M059J (cell line): ENCODE measurements around the gene KLC1. TPM values are rescaled to one million over a fixed set of nuclear protein-coding genes. Genes with fewer than 3 reads are reported as not detected.

ENCODE experiments used
- total RNA-seq: library from RNA; depleted of rRNA; stranded (reverse); fragments of >200 nt; shearing (Covaris generic); gene quantifications from 2 replicates; pipeline ENCODE4 v1.2.3, GENCODE V29; 2014; rRNA removed

The KLC1 gene
- total RNA-seq, 1 experiment from 2014 or later = 101 TPM

Other genes starting within 250 kb of the KLC1 start
- 27.2 and 40.0 TPM in 2 replicates for gene MARK3, start 243.8 kb upstream of the KLC1 start, total RNA-seq
- 42.2 and 63.3 TPM in 2 replicates for gene CKB, start 106.4 kb upstream of the KLC1 start, total RNA-seq
- gene TRMT61A, start 100.0 kb upstream of the KLC1 start, total RNA-seq = 4.8 and 8.1 TPM in 2 replicates
- 18.6 and 22.6 TPM in 2 replicates for gene BAG5, start 66.6 kb upstream of the KLC1 start, total RNA-seq
- 17.7 and 30.7 TPM in 2 replicates for gene COA8, start 66.3 kb upstream of the KLC1 start, total RNA-seq
- 28.2 and 29.8 TPM in 2 replicates for gene XRCC3, start 86.2 kb downstream of the KLC1 start, total RNA-seq
- gene ZFYVE21, start 86.6 kb downstream of the KLC1 start, total RNA-seq = 27.6 and 32.3 TPM in 2 replicates
- gene PPP1R13B, start 218.4 kb downstream of the KLC1 start, total RNA-seq = 1.6 and 3.1 TPM in 2 replicates